AG04450 (cell line): ENCODE results near the gene LAPTM5. TPM values are rescaled to one million over a fixed set of nuclear protein-coding genes. Genes with fewer than 3 reads are reported as not detected.

Source experiments
- CTCF ChIA-PET: fragments of 300-600, 350-600 bp; formaldehyde crosslinking; extraction: SDS; loops from one replicate; lab custom pipeline; 2022; ENCODE audit warnings: antibody characterized with exemption, inconsistent platforms; lab: Charles Lee
- POLR2A ChIA-PET: fragments of 350-600 bp; formaldehyde crosslinking; extraction: SDS; loops from one replicate; lab custom pipeline; 2021; ENCODE audit warnings: antibody characterized with exemption, inconsistent platforms; lab: Yijun Ruan, JAX
- DNase-seq: peaks from one replicate; pipeline ENCODE4 v3.0.0-alpha.2; 2011; ENCODE audit warnings: low read depth, low spot score
- H3K27ac ChIP-seq: one replicate; pipeline ENCODE4 v1.5.1; 2012; ENCODE audit warnings: low read depth, low read length, control low read depth
- H3K27me3 ChIP-seq: one replicate; pipeline ENCODE4 v1.6.0; 2012; ENCODE audit warnings: low read length; ENCODE audit not compliant: control insufficient read depth, insufficient read depth
- H3K4me3 ChIP-seq: 2 replicates; pipeline ENCODE4 v1.5.1; 2011; ENCODE audit warnings: mild to moderate bottlenecking, low read depth, low read length, control low read depth
- H3K9me3 ChIP-seq: 2 replicates; pipeline ENCODE4 v1.5.1; 2012; ENCODE audit warnings: low read length; ENCODE audit not compliant: control insufficient read depth, insufficient read depth
- polyA plus RNA-seq: library from polyadenylated mRNA; depleted of rRNA; stranded (reverse); fragments of >200 nt; gene quantifications from 2 replicates; pipeline ENCODE4 v1.2.3, GENCODE V29; 2011
- TF ChIP-seq, protein P1 (sequence below): IDR thresholded peaks from 2 replicates; pipeline ENCODE4 v1.5.1; 2011; ENCODE audit warnings: low read depth, low read length, control low read depth, inconsistent platforms

Gene LAPTM5
- polyA plus RNA-seq, 1 experiment, result 0.53 TPM

DNA sequence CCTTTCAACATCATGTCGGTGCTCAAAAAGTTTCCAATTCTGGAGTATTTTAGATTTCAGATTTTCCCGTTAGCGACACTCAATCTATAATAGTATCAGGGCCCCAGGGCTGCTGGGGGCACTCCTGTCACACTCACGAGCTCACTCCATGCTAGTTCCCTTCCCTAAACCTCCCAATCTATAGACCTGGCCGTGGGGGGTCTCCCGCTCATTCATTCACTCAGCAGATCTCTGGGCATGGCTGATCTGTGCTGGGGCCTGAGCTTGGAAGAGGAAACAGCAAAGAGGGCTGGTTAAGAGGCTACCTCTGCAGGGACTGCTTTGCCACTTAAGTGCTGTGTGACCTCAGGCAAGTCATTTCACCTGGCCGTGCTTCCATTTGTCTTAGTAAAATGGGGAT, 46.8 kb upstream of the LAPTM5 start:
- H3K9me3 ChIP-seq, result no peaks in the 10 kb centered on the region
- no peak for DNase-seq
- ChIA-PET POLR2A (no interaction called here), CTCF (interaction anchor here (0.5 to 9.9 kb wide), 6 partner anchors 13 to 125 kb away, joined by 3 to 535 read pairs (median 34); partner anchors contain the start of gene SDC3)
- no peak overlapping the region for H3K4me3 ChIP-seq
- TF ChIP-seq, protein P1, sequence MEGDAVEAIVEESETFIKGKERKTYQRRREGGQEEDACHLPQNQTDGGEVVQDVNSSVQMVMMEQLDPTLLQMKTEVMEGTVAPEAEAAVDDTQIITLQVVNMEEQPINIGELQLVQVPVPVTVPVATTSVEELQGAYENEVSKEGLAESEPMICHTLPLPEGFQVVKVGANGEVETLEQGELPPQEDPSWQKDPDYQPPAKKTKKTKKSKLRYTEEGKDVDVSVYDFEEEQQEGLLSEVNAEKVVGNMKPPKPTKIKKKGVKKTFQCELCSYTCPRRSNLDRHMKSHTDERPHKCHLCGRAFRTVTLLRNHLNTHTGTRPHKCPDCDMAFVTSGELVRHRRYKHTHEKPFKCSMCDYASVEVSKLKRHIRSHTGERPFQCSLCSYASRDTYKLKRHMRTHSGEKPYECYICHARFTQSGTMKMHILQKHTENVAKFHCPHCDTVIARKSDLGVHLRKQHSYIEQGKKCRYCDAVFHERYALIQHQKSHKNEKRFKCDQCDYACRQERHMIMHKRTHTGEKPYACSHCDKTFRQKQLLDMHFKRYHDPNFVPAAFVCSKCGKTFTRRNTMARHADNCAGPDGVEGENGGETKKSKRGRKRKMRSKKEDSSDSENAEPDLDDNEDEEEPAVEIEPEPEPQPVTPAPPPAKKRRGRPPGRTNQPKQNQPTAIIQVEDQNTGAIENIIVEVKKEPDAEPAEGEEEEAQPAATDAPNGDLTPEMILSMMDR, result no peak
- no peak overlapping the region for H3K27ac ChIP-seq
- H3K27me3 ChIP-seq, result no peaks in the 10 kb centered on the region

- H3K9me3 ChIP-seq, result no peaks in the 10 kb centered on the region
- no peak for DNase-seq
- POLR2A ChIA-PET, result interaction anchor here (1.1 kb wide), 1 partner anchor 85 kb away, joined by 3 read pairs; no protein-coding TSS in a partner anchor
- TF ChIP-seq, protein P1, result no peak
- H3K27me3 ChIP-seq, result no peaks in the 10 kb centered on the region
- no peak overlapping the region for H3K4me3 ChIP-seq
- CTCF ChIA-PET, result interaction anchor here (0.6 to 9.9 kb wide), 10 partner anchors 13 to 620 kb away, joined by 3 to 535 read pairs (median 20); partner anchors contain the start of genes MATN1 and SDC3
- H3K27ac ChIP-seq, result no peak overlapping the region
Observed at GRCh38 chr1:30803562-30803961, 46.0 kb upstream of the LAPTM5 start.

DNA sequence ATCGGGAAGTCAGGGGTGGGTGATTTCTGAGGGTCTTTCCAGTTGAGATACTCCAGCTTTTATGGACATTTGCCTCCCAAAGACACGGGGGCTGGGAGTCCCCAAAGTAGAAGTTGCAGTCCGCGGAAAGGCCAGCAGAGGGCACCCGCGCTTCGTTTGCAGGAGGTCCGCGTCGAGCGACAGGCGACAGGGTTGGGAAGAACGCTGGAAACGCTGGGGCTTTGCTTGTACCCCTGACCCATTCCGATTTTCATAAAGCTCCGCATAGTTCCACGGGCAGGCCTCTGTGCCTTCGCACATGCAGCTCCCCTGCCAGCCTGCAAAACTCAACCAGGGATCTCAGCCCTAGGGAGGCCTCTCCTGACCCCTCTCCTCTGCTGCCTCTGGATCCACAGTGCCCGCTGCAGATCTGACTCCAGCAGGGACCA, 44.2 kb upstream of the LAPTM5 start:
- ChIA-PET CTCF (interaction anchor here (0.6 to 9.9 kb wide), 54 partner anchors 8 to 337 kb away, joined by 3 to 535 read pairs (median 7); partner anchors contain the start of gene SDC3), POLR2A (interaction anchor here (0.9 to 1.2 kb wide), 3 partner anchors 23 to 112 kb away, joined by 3 to 4 read pairs (median 3); no protein-coding TSS in a partner anchor)
- no peak for DNase-seq
- TF ChIP-seq, protein P1, result peak; percentile 97
- H3K9me3 ChIP-seq, result no peaks in the 10 kb centered on the region
- H3K27ac ChIP-seq, result no peak overlapping the region
- H3K4me3 ChIP-seq, result no peak overlapping the region
- H3K27me3 ChIP-seq, result no peaks in the 10 kb centered on the region

- H3K9me3 ChIP-seq, result no peaks in the 10 kb centered on the region
- no peak for DNase-seq
- TF ChIP-seq, protein P1, result no peak
- H3K27me3 ChIP-seq, result no peaks in the 10 kb centered on the region
- H3K4me3 ChIP-seq, result no peak overlapping the region
- H3K27ac ChIP-seq, result no peak overlapping the region
- CTCF ChIA-PET, result interaction anchor here (9.9 kb wide), 1 partner anchor 110 kb away, joined by 535 read pairs; the partner anchor contains the start of gene SDC3
- POLR2A ChIA-PET, result no interaction called here
Observed at GRCh38 chr1:30799233-30799511, 41.6 kb upstream of the LAPTM5 start.

GRCh38 chr1:30798389-30799232, 41.0 kb upstream of the LAPTM5 start:
- H3K27ac ChIP-seq, result no peak overlapping the region
- no peak for DNase-seq
- H3K9me3 ChIP-seq, result no peaks in the 10 kb centered on the region
- no peaks in the 10 kb centered on the region for H3K27me3 ChIP-seq
- no peak overlapping the region for H3K4me3 ChIP-seq
- ChIA-PET CTCF (interaction anchor here (1.6 to 9.9 kb wide), 3 partner anchors 16 to 110 kb away, joined by 5 to 535 read pairs (median 14); partner anchors contain the start of gene SDC3), POLR2A (no interaction called here)
- TF ChIP-seq, protein P1, result no peak
